ENCODE results near the gene SUSD3. TPM values are rescaled to one million over a fixed set of nuclear protein-coding genes. Genes with fewer than 3 reads are reported as not detected.

The SUSD3 gene
- total and polyA plus RNA-seq, 2 of the 8 experiments (the other 6 are each of a cell fraction or from before 2014, with no cell fraction given) = 5.5 to 35.4 TPM

DNA sequence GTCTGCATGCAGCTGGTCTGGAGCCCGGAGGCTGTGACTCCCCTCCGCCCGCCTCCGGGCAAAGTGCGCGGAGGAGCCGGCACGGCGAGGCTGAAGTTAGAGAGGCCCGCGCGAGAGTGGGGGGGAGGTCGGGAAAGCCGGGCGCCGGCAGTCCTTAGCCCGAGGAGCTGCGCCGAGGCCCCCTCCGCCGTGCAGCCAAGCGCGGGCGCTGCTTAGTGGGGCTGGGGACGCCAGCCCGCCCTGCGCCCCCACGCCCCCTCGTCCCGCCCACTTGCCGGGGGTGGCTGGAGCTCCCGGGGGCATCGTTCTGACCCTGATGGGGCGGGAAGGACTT lies 75.1 kb downstream of the SUSD3 start:
- 1% methylated on average over 31 of the region's 34 CpGs; no CpG with 5 or more reads in 1 of the 2 experiments for WGBS, 2 experiments (ENCODE audit: extremely low coverage in 1 of 2, insufficient coverage in 1 of 2, insufficient read length in 1 of 2, insufficient replicate concordance in 2 of 2, low coverage in 1 of 2, low lambda C conversion rate in 2 of 2, missing lambda C conversion rate in 1 of 2)
- no peaks in the 10 kb centered on the region for H3K9me3 ChIP-seq (ENCODE audit: insufficient read depth in 2 of 2, low read depth in 1 of 2, low read length in 1 of 2)
- H2BK12ac ChIP-seq (ENCODE audit: low read depth, low read length) = no peak overlapping the region
- H2BK5ac ChIP-seq (ENCODE audit: low read depth, low read length) = no peak overlapping the region; the same call in 1 of the 2 replicates
- H3K23ac ChIP-seq (ENCODE audit: insufficient read length) = no peak overlapping the region
- no peak overlapping the region for H2AK5ac ChIP-seq (ENCODE audit: low read depth, low read length)
- peak in 1 of 2 experiments; percentile 76 for DNase-seq (ENCODE audit: low read depth in 1 of 2, low spot score in 2 of 2)
- H3K18ac ChIP-seq (ENCODE audit: extremely low read depth, low read length) = no peak overlapping the region; the same call in 1 of the 2 replicates
- no peak overlapping the region for H4K91ac ChIP-seq (replicated peaks; ENCODE audit: insufficient read length, low read length)
- H3K27ac ChIP-seq (ENCODE audit: low read depth, low read length) = peak overlapping the region; percentile 58; the same call in 1 of the 2 replicates
- no peaks in the 10 kb centered on the region for H3K36me3 ChIP-seq (ENCODE audit: control insufficient read depth in 2 of 4, insufficient read depth in 4 of 4, low read length in 3 of 4)
- H2BK120ac ChIP-seq (replicated peaks; ENCODE audit: low read depth, low read length) = no peak overlapping the region
- H3K14ac ChIP-seq (ENCODE audit: insufficient read length) = no peak overlapping the region
- TF ChIP-seq CBX8 (IDR thresholded peaks at IDR 0.05; ENCODE audit: borderline replicate concordance, low read depth, low read length) (no peak), EGR1 (IDR thresholded peaks at IDR 0.05; ENCODE audit: borderline replicate concordance, low read depth, low read length) (no peak), TBP (IDR thresholded peaks at IDR 0.05; ENCODE audit: low read depth, low read length) (no peak; the same call in 1 of the 2 replicates), TAF1 (IDR thresholded peaks at IDR 0.05; ENCODE audit: low read depth, low read length) (peak; percentile 54), EZH2 (IDR thresholded peaks at IDR 0.05; ENCODE audit: low read depth, low read length, severe bottlenecking) (no peak), KDM5A (IDR thresholded peaks at IDR 0.05; ENCODE audit: low read length) (no peak), TEAD4 (IDR thresholded peaks at IDR 0.05; ENCODE audit: low read depth, low read length) (no peak), ASH2L (IDR thresholded peaks at IDR 0.05; ENCODE audit: low read length) (peak; percentile 68)
- ChIA-PET POLR2A (ENCODE audit: partially characterized antibody) (interaction anchor here (1.1 to 1.8 kb wide), 6 partner anchors 9 to 37 kb away, joined by 3 to 9 read pairs (median 6); partner anchors contain the start of gene CARD19), CTCF (ENCODE audit: partially characterized antibody) (interaction anchor here (1.1 to 3.4 kb wide), 4 partner anchors 16 to 250 kb away, joined by 3 to 11 read pairs (median 6); no protein-coding TSS in a partner anchor)
- H3K79me2 ChIP-seq (ENCODE audit: control insufficient read depth in 1 of 2, insufficient read depth in 2 of 2, low read length in 2 of 2) = peaks cover 0 to 9% of the 10 kb centered on the region in 2 experiments; a peak in 1 of 4 replicates
- no peak overlapping the region for H2BK15ac ChIP-seq (ENCODE audit: low read length)
- FAIRE-seq = no peak
- H3K4ac ChIP-seq (replicated peaks; ENCODE audit: insufficient read length, low read depth, low read length) = no peak overlapping the region
- H3K23me2 ChIP-seq (ENCODE audit: low read depth, low read length) = peaks cover 16% of the 10 kb centered on the region; the same call in 1 of the 2 replicates
- no peak overlapping the region for H2AFZ ChIP-seq (ENCODE audit: low read length)
- peak overlapping the region; percentile 88 to 89 for H3K4me2 ChIP-seq (ENCODE audit: insufficient read depth in 1 of 2, low read depth in 2 of 2, low read length in 2 of 2)
- H3K9ac ChIP-seq (replicated peaks in 1 of 4; ENCODE audit: extremely low read depth in 1 of 4, low read depth in 3 of 4, low read length in 3 of 4) = peak overlapping the region; percentile 41 to 76 (median 52)
- H4K20me1 ChIP-seq (replicated peaks in 1 of 2; ENCODE audit: control insufficient read depth in 1 of 2, insufficient read depth in 2 of 2, low read length in 2 of 2) = peaks cover 0 to 7% of the 10 kb centered on the region in 2 experiments
- H3K4me1 ChIP-seq (replicated peaks in 1 of 4; ENCODE audit: control insufficient read depth in 3 of 4, insufficient read depth in 4 of 4, low read length in 3 of 4) = peaks cover 0 to 32% (median 18%) of the 10 kb centered on the region in 4 experiments; a peak in 6 of 7 replicates
- H3K27me3 ChIP-seq (replicated peaks in 1 of 4; ENCODE audit: control insufficient read depth in 3 of 4, extremely low read depth in 1 of 4, insufficient read depth in 3 of 4, low read length in 3 of 4) = peaks cover 0 to 13% (median 10%) of the 10 kb centered on the region in 4 experiments; a peak in 5 of 7 replicates
- peak overlapping the region; percentile 79 for H4K5ac ChIP-seq (ENCODE audit: insufficient read length, low read depth, low read length)
- H3K56ac ChIP-seq (replicated peaks; ENCODE audit: insufficient read length, low read depth, low read length) = peak overlapping the region; percentile 60
- no peak overlapping the region for H2BK20ac ChIP-seq (ENCODE audit: low read length)
- peaks cover 9% of the 10 kb centered on the region; the same call in 1 of the 2 replicates for H3K79me1 ChIP-seq (ENCODE audit: low read depth, low read length)
- H3K4me3 ChIP-seq (ENCODE audit: extremely low read depth in 1 of 4, insufficient read depth in 2 of 4, low read depth in 3 of 4, low read length in 4 of 4) = peak overlapping the region; percentile 71 to 86 (median 72)
- H4K8ac ChIP-seq (ENCODE audit: extremely low read depth, insufficient read depth, low read length) = no peak overlapping the region; the same call in 1 of the 2 replicates

Data from H1 (cell line).